Measurements from ENCODE around the gene GPR35. TPM values are rescaled to one million over a fixed set of nuclear protein-coding genes. Genes with fewer than 3 reads are reported as not detected.

Gene GPR35
- total RNA-seq, 1 experiment from 2014 or later: 2.7 TPM

- no peak for DNase-seq (ENCODE audit: low spot score)
Observed at GRCh38 chr2:240589375-240589774, 35.9 kb upstream of the GPR35 start.

- DNase-seq (ENCODE audit: low spot score): no peak
Observed at GRCh38 chr2:240589850-240590525, 35.3 kb upstream of the GPR35 start.

- DNase-seq (ENCODE audit: low spot score): no peak
Observed at GRCh38 chr2:240590681-240591111, 34.6 kb upstream of the GPR35 start.

- DNase-seq (ENCODE audit: low spot score): no peak
Observed at GRCh38 chr2:240591226-240591625, 34.1 kb upstream of the GPR35 start.

GRCh38 chr2:240591784-240592183 lies 33.5 kb upstream of the GPR35 start:
- DNase-seq (ENCODE audit: low spot score): no peak

- DNase-seq (ENCODE audit: low spot score): no peak
Observed at GRCh38 chr2:240593026-240593702, 32.1 kb upstream of the GPR35 start.

GRCh38 chr2:240593703-240594451 lies 31.4 kb upstream of the GPR35 start:
- no peak for DNase-seq (ENCODE audit: low spot score)

GRCh38 chr2:240594511-240595380 lies 30.5 kb upstream of the GPR35 start:
- DNase-seq (ENCODE audit: low spot score): no peak

GRCh38 chr2:240595381-240596079 lies 29.8 kb upstream of the GPR35 start:
- no peak for DNase-seq (ENCODE audit: low spot score)

GRCh38 chr2:240596080-240596460 lies 29.2 kb upstream of the GPR35 start:
- no peak for DNase-seq (ENCODE audit: low spot score)

- DNase-seq (ENCODE audit: low spot score): no peak
Observed at GRCh38 chr2:240596491-240596931, 28.8 kb upstream of the GPR35 start.

GRCh38 chr2:240597054-240597418 lies 28.2 kb upstream of the GPR35 start:
- DNase-seq (ENCODE audit: low spot score): no peak

- DNase-seq (ENCODE audit: low spot score): no peak
Observed at GRCh38 chr2:240597419-240598181, 27.7 kb upstream of the GPR35 start.

GRCh38 chr2:240598311-240598911 lies 26.9 kb upstream of the GPR35 start:
- DNase-seq (ENCODE audit: low spot score): no peak

- DNase-seq (ENCODE audit: low spot score): no peak
Observed at GRCh38 chr2:240599141-240599583, 26.1 kb upstream of the GPR35 start.

- no peak for DNase-seq (ENCODE audit: low spot score)
Observed at GRCh38 chr2:240600451-240600961, 24.8 kb upstream of the GPR35 start.

GRCh38 chr2:240601061-240601830 lies 24.0 kb upstream of the GPR35 start:
- no peak for DNase-seq (ENCODE audit: low spot score)

- DNase-seq (ENCODE audit: low spot score): no peak
Observed at GRCh38 chr2:240601831-240602160, 23.5 kb upstream of the GPR35 start.

All from A172 (cell line).